NOMO-1 (cell line): Measurements from ENCODE around the gene MMEL1.

Experiments used
- DNase-seq, 2 experiments: peaks; one replicate each; lab custom pipeline; 2025; ENCODE audit not compliant: unreplicated experiment in 2 of 2; lab: John Stamatoyannopoulos, UW

Gene MMEL1

DNA sequence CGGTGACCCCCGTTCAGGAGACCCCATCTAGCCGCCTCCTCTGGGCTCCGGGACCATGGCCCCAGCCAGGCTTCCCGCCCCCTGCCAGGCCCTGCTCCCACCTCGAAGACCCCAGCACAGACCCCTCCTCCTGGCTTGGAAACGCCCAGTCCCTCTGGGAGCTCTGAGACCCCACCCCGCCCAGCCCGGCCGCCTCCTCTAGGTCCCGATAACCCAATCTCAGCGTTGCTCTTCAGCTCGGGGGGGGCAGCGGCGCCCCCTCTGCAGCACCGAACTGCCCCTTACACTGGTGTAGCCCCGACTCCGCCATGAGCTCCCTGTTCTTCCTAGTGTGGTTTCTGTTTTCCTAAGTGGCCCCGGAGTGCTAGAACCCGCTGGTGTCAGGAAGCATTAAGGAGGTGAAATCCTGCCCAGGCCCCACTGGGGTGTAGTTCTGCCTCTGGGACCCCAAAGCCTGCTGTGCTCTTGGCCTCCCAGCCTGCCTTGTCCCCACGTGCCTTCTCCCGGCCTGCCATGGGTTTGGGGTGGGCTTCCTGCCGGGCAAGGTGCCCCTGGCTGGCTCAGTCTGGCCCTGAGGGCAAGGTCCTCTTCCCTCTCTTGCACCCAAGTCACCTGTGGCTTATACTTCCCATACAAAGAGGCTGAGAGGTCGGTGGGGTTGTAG is 10.7 kb upstream of the MMEL1 start:
- DNase-seq = no peak

DNA sequence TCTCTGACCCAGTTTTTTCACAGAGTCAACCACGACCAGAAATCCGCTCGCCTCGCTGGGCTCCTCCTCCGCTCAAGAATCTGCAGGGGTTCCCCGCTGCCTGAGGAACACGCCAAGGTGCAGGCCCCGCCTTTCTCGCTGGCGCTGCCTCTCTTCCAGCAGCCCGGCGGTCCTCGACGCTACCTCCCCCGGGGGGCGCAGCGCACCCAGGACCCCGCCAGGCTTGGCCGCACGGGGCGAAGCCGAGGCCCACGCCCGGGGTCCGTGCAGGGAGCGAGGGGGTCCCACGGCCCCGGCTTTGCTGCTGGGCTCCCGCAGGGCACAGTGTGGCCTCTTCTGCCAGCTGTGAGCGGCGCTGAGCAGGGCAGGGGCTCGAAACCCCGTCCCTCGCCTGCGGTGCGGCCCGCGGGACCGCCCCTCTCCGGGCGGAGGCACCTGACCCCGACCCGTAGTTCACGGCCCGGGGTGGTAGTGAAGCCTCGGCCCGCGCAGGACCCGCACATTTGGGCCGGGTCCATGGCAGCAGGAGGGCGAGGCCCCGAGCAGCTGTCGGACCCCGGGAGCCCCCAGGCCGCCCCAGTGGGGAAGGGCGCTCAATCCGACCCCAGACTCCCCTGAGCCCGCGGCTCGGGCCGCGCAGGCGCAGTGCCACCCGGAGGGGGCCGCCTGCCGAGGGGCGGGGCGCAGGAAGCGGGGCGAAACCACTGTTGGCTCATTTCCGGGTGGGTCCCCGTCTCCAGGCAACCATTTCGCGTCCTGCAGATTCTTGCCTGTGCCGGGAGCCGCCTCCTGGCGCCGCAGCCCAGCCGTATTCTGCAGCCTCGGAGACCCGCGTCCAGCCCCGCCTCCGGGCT is 10.0 kb upstream of the MMEL1 start:
- peak; percentile 86 to 92 for DNase-seq

DNA sequence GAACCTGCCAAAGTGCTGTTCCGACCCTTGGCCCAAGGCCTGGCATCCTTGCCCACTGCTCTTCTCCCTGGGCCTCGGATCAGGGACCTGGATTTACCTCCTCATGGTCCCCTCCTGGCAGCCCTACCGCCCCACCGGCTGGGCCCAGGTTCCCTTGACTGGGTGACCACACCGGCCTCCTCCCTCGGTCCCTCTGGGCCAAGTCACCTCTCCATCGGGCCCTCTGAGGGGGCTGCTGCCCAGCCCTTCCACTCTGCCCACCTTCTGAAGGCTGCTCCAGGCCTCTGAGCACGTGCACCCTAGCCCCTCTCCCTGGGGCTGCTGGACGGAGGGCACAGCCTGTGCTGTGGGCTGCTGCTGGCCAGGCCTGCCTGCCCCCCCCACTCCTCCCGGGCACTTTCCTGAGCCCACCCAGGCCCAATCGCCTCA is 9.3 kb upstream of the MMEL1 start:
- DNase-seq = no peak

DNA sequence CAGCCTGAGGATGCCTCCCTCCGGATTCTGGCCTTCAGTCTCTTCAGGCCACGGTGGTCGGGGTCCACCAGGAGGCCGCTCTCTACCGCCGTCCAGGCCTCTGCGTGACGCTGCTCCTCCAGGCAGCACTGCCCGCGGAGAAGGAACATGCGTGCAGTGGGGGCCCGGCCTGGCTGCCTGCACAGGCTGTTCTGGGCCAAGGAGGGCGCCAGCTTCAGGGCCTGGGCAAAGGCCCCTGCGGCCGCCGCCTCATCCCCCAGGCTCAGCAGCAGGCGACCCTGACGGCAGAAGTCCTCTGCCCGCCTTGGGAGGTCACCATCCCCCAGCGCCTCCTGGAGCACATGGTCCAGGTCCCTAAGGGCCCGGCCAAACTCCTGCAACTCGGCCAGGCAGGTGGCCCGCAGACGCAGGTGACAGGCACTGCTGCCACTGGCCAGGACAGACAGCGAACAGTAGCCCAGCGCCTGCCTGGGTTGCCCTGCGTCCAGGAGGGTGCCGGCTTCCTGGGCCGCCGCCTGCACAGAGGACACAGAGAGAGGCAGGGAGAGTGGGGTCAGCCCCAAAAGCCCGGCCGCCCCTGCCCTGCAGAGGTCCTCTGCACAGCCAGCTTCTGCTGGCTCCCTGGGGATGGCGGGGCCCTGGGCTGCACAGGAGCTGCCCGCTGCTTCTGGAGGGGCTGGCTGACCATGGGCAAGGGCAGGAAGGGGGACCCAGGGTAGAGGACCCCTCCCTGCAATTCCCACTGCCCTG is 8.7 kb upstream of the MMEL1 start:
- DNase-seq = no peak

DNA sequence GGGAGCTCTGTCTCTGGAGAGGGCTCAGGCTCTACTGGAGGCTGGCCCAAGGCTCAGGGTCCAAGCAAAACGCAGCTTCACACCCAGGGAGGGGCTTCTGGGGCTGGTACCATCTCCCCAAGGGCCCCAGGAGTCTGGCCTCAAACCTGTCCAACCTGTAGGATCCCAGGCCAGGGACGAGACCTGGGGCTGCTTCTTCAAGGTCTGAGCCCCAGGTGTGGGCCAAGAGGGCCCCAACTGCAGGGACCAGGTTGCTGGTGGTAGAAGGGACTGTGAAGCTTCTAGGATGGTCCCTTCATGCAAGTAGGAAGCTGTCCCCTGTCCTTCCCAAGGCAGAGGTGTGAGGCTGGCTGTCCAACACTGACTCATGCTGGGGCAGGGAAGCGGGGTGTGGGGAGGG is 7.8 kb upstream of the MMEL1 start:
- DNase-seq = no peak

DNA sequence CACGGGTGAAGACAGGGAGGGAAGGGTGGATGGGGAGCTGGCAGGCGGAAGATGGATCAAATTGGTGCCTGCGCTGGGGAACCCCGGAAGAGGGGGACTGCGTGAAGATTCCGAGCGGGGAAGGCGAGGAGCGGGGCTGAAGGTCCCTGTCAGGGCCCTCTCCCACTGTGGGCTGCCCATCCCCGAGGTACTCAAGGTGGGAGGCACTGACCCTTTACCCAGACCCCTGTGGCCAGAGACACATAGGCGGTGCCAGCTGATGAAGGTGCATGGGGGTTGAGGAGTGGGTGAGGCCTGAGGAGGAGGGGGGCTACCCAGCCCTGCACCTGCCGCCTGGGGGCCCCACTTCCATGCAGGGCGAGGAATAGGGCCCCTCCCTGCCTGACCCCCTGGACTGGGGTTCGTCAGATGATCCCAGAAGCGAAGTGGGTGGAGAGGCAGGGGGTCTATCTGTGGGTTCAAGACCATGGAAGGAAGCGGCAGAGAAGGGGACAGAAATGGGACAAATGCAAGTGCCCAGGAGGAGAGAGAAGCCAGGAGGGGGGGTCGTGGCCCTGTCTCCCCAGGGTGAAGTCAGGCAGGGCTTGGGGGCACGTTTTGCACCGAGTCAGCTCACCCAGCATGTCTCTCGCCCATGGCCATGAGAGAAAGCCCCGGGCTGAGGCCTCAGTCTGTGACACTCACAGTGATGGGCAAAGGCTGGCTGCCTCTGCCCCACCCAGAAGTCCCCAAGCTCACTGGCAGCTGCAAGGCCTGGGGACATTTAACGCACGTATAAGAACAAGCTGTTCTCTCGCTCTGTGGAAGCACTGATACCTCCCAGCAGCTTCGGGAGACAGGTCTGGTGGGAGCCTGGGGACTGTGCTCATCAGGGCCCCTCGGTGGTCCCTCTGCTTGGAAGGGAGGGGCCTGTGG is 7.0 kb upstream of the MMEL1 start:
- DNase-seq = no peak

DNA sequence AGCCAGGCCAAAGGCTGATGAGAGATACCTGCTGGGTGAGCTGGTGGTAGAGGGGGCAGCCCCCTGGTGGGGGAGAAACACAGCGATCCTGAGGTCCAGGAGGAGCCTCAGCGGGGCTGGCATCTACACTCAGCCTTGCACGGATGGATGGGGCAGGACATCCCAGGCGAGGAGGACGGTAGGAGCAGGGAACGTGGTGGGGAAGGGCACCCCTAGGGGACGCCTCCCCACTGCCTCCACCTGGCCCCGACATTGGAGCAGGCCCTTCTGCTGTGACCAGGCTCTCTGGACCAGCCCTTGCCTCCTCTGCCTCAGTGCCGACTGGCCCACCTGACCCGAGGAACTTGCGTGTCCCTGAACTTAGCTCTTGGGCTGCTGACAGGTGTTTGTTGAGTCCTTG is 6.4 kb upstream of the MMEL1 start:
- DNase-seq = no peak

DNA sequence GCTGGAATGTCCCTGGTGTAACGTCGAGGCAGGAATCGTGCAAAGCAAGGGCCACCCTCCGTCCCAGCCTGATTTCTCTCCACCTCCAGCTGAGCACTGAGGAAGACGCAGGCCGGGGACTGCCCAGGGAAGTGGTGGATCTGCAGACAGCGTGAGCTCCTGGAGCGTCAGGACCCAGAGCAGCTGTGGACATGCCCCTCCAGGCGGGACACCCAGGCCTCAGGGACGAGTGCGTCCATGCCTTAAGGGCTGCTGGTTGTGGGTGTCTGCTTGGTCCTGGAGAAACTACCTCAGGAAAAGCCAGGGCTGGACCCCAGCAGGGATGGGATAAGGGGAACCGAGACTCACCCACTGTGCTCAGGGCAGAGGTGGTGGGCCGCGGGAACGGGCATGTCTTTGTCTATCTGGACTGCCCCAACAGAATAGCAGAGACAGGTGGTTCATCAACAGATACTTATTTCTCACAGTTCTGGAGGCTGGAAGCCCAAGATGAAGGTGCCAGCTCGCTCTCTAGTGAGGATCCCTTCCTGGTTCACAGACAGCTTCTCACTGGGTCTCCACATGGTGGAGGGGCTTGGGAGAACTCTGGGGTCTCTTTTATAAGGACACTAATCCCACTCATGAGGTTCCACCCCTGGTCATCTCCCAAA is 5.8 kb upstream of the MMEL1 start:
- DNase-seq = no peak

DNA sequence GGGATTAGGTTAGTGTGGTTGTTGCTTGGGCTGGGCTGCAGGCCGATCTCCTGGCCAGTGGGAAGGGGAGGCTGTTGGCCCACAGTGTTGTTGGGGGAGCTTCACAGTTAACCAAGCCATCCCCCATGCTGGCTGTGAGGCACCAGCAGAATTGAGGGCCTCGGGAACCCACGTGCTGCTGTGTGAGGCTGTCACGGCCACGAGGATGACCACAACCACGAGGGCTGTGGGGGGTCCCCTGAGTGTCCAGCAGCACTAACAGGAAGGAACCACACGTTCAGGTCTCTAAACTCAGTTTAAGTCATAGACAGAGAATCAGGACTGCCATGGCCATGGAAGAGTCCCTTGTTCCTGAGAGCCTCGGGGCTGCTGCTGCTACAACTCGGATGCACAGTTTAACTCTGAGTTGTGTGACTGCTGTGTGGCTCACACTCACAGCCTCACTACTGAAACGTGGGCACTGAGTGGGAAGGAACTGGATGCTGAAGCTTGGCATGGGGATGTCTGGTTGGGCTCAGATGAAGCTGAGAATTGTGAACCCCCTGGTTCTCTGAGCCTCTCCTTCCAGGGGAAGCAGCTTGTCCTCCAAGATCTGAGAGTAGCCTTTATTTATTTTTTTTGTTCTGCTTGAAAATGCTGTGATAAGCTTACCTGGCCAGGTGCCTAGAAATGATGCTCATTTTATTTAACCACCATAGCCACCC is 4.8 kb upstream of the MMEL1 start:
- DNase-seq = no peak

DNA sequence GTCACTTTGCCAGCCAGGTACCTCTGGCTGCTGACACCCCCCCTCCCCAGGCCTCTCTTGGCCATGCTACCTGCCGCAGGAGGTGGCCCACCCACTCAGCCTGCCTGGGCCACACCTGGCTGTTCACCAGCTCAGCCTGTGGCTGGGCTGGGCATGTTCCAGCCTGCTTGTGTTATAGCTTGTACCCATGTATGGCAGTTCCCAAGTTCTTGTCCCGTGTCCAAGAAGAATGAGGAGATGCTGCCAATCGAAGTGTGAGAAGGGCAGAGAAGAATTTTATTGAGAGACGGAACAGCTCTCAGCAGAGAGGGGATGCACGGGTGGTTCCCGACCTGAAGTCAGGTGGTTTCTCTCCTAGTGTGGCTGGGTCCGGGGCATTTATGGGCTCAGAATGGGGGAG is 3.9 kb upstream of the MMEL1 start:
- no peak for DNase-seq

DNA sequence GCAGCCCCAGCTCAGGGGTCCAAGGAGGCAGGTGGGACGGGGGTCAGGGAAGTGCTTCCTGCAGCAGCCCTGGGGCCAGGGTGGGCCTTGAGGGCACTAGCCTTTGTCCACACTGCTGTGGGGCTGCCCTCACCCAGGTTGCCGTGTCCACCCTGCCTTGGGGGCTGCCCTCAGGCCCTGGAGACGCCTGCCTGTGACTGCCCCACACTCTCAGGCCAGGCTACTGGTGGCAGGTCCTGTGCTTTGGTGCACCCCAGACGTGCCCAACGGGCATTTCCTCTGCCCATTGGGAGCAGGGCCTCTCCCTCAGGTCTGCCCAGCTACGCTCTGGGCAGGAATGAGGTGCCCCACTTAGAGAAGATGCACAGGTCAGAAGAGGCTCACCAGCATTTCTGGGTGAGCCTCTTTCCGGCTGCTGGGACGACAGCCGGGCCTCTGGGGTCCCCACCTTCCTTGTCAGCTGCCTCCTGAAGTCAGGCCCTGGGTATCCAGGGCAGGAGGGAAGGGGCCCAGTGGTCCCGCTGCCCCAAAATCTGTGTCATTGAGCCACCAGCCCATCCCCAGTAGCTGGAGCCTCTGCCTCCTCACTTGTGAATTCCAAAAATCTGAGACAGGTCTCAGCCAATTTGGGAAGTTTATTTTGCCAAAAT is 2.7 kb upstream of the MMEL1 start:
- DNase-seq = no peak

DNA sequence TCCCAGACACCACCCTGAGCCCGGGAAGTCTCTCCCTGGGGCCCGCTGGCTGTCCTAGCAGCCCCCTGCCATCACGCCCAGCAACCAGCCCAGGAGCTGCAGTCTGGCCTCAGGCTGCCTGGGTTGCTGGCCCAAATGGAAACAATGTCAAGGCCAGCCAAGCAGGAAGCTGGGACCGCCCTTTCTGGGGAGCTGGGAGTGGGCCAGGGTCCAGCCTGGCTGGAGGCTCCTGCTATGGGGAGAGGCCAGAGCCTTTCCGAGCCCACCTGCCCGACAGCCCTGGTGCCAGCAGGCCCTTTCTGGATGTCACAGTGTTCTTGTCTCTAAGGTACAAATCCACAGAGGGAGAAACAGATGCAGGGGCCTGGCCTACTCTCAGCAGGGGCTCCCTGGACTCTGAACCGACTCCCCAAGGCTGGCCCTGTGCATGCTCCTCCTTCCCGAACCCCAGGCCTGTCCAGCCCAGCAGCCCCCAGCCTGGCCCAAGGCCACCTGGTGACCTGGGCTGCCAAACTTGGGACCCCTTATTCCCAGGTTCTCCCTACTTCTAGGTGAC is 1.2 kb upstream of the MMEL1 start:
- no peak for DNase-seq

DNA sequence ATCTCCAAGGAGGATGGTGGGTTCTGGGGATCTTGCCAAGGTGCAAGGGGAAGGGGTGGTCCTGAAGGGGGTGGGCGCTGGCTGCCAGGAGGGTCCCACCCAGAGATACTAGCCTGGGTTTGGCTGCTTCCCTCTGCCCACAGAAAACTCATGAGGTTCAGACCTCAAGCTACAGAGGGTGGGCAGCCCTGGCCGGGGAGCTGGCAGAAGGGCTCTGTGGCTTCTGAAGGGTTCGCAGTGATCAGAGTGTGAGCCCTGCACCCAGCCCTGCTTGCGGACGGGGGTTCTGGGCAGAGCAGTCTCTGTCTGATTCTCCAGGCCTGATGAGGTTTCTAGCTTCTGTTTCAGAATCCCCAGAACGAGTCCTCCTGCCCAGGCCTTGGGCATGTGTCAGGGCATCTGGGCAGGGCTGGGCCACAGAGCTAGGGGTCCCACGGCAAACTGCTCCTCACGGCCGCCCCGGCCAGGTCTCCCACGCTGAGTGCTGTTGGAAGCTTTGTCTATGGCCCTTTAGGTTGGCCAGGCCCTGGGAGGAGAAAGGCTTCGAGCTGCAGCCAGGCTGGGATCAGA is 635 bp upstream of the MMEL1 start:
- DNase-seq = no peak

DNA sequence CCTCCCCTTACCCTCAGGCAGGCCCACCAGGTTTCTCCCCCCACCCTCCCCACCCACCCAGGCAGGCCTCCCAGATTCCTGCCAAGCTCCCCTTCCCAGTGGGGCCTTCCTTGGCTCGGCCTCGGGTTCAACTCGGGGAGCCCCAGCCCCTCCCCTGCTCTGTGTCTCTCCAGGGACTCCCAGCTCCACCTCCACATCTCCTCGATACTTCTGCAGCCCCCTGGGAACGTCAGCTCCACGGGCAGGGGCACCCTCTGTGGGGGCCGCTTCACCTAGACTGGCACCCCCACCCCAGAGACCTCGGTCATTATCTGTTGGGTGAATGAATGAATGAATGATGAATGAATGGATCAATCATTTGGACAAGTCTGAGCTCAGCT is 775 bp downstream of the MMEL1 start:
- no peak for DNase-seq

DNA sequence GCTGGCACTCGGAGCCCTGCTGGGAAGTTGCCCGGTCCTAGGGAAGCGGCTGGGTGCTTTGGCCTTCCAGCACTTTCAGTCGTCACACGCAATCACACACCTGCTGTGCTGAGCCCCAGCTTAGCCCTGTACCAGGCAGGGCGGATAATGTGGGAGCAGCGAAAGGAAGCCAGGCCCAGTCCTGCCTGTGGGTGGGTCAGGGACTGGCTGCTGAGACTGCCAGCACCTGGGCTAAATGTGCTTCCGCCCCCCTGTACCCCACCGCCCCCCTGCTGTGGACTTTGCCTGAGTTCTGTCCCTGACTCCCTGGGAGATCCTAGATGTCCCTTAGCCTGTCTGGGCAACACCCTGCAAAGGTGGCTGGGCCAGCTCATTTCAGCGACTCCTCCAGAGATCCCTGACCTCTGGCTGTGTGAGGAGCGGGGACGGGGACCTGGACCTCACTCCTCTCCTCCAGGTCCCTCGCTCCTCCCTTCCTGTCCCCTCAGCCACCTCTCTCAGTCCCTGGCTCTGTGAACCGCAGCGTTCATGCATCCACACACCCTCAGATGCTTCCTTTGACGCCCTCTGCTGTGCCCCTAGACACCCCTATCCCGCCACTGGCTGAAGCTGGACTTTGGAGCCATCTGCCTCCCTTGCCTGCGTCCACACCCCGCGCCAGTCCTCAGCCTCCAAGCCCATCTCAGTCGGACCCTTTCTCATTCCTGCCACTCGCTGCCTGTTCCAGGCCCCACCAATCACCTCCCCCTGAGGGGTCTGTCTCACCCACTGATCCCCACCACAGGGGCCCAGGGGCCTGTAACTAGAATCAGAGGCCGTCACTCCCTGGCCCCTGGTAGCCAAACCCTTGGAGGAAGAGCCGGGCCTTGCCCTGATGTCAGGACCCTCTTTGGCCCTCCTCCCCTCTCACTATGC is 1.4 kb downstream of the MMEL1 start:
- no peak for DNase-seq

DNA sequence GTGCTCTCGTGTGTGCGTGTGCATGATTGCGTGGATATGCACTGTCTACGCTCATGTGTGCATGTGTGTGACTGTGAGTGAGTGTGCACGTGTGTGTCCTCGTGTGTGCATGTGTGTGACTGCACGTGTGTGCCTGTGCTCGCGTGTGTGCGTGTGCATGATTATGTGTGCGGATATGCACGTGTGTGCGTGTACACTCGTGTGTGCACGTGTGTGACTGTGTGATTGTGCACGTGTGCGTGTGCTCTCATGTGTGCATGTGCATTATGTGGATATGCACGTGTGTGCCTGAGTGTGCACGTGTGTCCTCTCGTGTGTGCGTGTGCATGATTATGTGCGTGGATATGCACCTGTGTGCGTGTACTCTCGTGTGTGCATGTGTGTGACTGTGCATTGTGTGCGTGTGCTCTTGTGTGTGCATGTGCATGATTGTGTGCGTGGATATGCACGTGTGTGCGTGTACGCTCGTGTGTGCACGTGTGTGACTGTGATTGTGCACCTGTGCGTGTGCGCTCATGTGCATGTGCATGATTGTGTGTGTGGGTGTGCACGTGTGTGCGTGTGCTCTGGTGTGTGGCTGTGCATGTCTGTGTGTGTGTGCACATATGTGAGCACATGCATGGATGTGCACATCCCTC is 2.2 kb downstream of the MMEL1 start:
- DNase-seq = no peak
